Loucy (cell line): ENCODE measurements around the gene ZNF723.

ENCODE experiments used
- H2AFZ ChIP-seq: fragments of 200-600 bp; sonication (generic); 2 replicates; pipeline ENCODE4 v1.6.0; 2016; ENCODE audit warnings: antibody characterized with exemption, mild to moderate bottlenecking, low read length, moderate library complexity
- H3F3A ChIP-seq: fragments of 200-600 bp; 2 replicates; pipeline ENCODE4 v1.6.0; 2016; ENCODE audit warnings: antibody characterized with exemption, low read depth, mild to moderate bottlenecking
- H3K27me3 ChIP-seq: fragments of 200-600 bp; sonication (generic); 2 replicates; pipeline ENCODE4 v1.6.1; 2014; ENCODE audit warnings: low read length, mild to moderate bottlenecking; ENCODE audit not compliant: insufficient read depth, poor library complexity, severe bottlenecking
- H3K36me3 ChIP-seq: fragments of 200-600 bp; sonication (generic); 2 replicates; pipeline ENCODE4 v1.6.1; 2016; ENCODE audit warnings: low read length; ENCODE audit not compliant: insufficient read depth
- H3K4me1 ChIP-seq: fragments of 200-600 bp; sonication (generic); 2 replicates; pipeline ENCODE4 v1.5.1; 2014; ENCODE audit warnings: low read length, mild to moderate bottlenecking; ENCODE audit not compliant: insufficient read depth, poor library complexity, severe bottlenecking
- H3K4me2 ChIP-seq: fragments of 200-600 bp; sonication (generic); 2 replicates; pipeline ENCODE4 v1.6.0; 2014; ENCODE audit warnings: antibody characterized with exemption, low read length, low read depth, mild to moderate bottlenecking; ENCODE audit not compliant: poor library complexity, severe bottlenecking
- H3K4me3 ChIP-seq: fragments of 200-600 bp; sonication (generic); 2 replicates; pipeline ENCODE4 v1.5.1; 2014; ENCODE audit warnings: low read length, mild to moderate bottlenecking, mixed read lengths; ENCODE audit not compliant: poor library complexity, severe bottlenecking
- H3K79me2 ChIP-seq: fragments of 200-600 bp; sonication (generic); 2 replicates; pipeline ENCODE4 v1.6.1; 2014; ENCODE audit warnings: low read length; ENCODE audit not compliant: insufficient read depth
- H3K9ac ChIP-seq: fragments of 200-600 bp; sonication (generic); 2 replicates; pipeline ENCODE4 v1.6.0; 2014; ENCODE audit warnings: mild to moderate bottlenecking, low read depth, low read length, moderate library complexity; ENCODE audit not compliant: poor library complexity, severe bottlenecking
- H3K9me2 ChIP-seq: fragments of 200-600 bp; sonication (generic); replicated peaks from 2 replicates; pipeline ENCODE4 v1.6.1; 2016; ENCODE audit warnings: low read depth, low read length, mixed read lengths
- H3K9me3 ChIP-seq: fragments of 200-600 bp; sonication (generic); 2 replicates; pipeline ENCODE4 v1.6.1; 2014; ENCODE audit warnings: mild to moderate bottlenecking, antibody characterized with exemption, low read length, low read depth; ENCODE audit not compliant: insufficient read depth
- H4K20me1 ChIP-seq: fragments of 200-600 bp; sonication (generic); 2 replicates; pipeline ENCODE4 v1.6.0; 2014; ENCODE audit warnings: antibody characterized with exemption, low read length, mild to moderate bottlenecking; ENCODE audit not compliant: insufficient read depth, poor library complexity, severe bottlenecking
- CTCF ChIP-seq: fragments of 200-600 bp; sonication (generic); conservative IDR thresholded peaks from 2 replicates; pipeline ENCODE4 v1.5.1; 2014; ENCODE audit warnings: mild to moderate bottlenecking, antibody characterized with exemption, low read length
- EZH2phosphoT487 ChIP-seq: fragments of 200-600 bp; IDR thresholded peaks from 2 replicates; pipeline ENCODE4 v1.6.1; 2018; ENCODE audit warnings: antibody characterized with exemption, mild to moderate bottlenecking, moderate library complexity, borderline replicate concordance

Gene ZNF723

GRCh38 chr19:22797040-22797439, 35.1 kb upstream of the ZNF723 start:
- TF ChIP-seq CTCF (no peak), EZH2phosphoT487 (no peak)
- Histone ChIP-seq H3K36me3 (no peaks in the 10 kb centered on the region), H3K9ac (no peak overlapping the region), H2AFZ (no peak overlapping the region), H3K9me3 (peaks cover 5% of the 10 kb centered on the region; the same call in 1 of the 2 replicates), H3K4me2 (no peak overlapping the region), H3K4me1 (no peaks in the 10 kb centered on the region), H3K4me3 (no peak overlapping the region), H3F3A (no peaks in the 10 kb centered on the region), H3K9me2 (no peaks in the 10 kb centered on the region), H3K27me3 (no peaks in the 10 kb centered on the region), H3K79me2 (no peaks in the 10 kb centered on the region), H4K20me1 (no peaks in the 10 kb centered on the region)

GRCh38 chr19:22806418-22806817, 25.7 kb upstream of the ZNF723 start:
- no peaks in the 10 kb centered on the region for H3K27me3 ChIP-seq
- H3K4me2 ChIP-seq: no peak overlapping the region
- TF ChIP-seq EZH2phosphoT487 (no peak), CTCF (no peak)
- H3K9ac ChIP-seq: no peak overlapping the region
- H4K20me1 ChIP-seq: no peaks in the 10 kb centered on the region
- no peaks in the 10 kb centered on the region for H3K4me1 ChIP-seq
- H3K9me2 ChIP-seq: no peaks in the 10 kb centered on the region
- H3K36me3 ChIP-seq: no peaks in the 10 kb centered on the region
- no peaks in the 10 kb centered on the region for H3F3A ChIP-seq
- H2AFZ ChIP-seq: no peak overlapping the region
- H3K4me3 ChIP-seq: no peak overlapping the region
- peaks cover 11% of the 10 kb centered on the region; the same call in 1 of the 2 replicates for H3K9me3 ChIP-seq
- H3K79me2 ChIP-seq: no peaks in the 10 kb centered on the region

- TF ChIP-seq CTCF: no peak
- TF ChIP-seq EZH2phosphoT487: no peak
- Histone ChIP-seq H3K9me3 (peaks cover 5% of the 10 kb centered on the region; the same call in 1 of the 2 replicates), H3K9me2 (no peaks in the 10 kb centered on the region), H3K36me3 (no peaks in the 10 kb centered on the region), H3K4me3 (no peak overlapping the region), H4K20me1 (no peaks in the 10 kb centered on the region), H3K27me3 (no peaks in the 10 kb centered on the region), H3K4me2 (no peak overlapping the region), H2AFZ (no peak overlapping the region), H3K4me1 (no peaks in the 10 kb centered on the region), H3F3A (no peaks in the 10 kb centered on the region), H3K9ac (no peak overlapping the region), H3K79me2 (no peaks in the 10 kb centered on the region)
Observed at GRCh38 chr19:22807061-22807835, 24.8 kb upstream of the ZNF723 start.
